HG02798 (cell line): ENCODE results near the gene ZDHHC11B.
"Not testable (repeated sequence)": the region's sequence is repeated elsewhere in the genome, so short reads cannot be mapped to it uniquely, and the experiment has no call there.

Experiments
- ATAC-seq: cut with Tn5 transposase; IDR thresholded peaks from one replicate; pipeline ENCODE4 v1.9.1; 2021; ENCODE audit warnings: mild to moderate bottlenecking; ENCODE audit not compliant: unreplicated experiment, poor library complexity

The ZDHHC11B gene

GRCh38 chr5:787224-787856 lies 2.8 kb upstream of the ZDHHC11B start:
- ATAC-seq = not testable (repeated sequence)

- ATAC-seq = peak; percentile 4
Observed at GRCh38 chr5:785181-785705, 714 bp upstream of the ZDHHC11B start.

GRCh38 chr5:783881-784427 lies 575 bp downstream of the ZDHHC11B start:
- not testable (repeated sequence) for ATAC-seq

GRCh38 chr5:783049-783802 lies 1.3 kb downstream of the ZDHHC11B start:
- ATAC-seq = not testable (repeated sequence)

- not testable (repeated sequence) for ATAC-seq
Observed at GRCh38 chr5:782356-782755, 2.2 kb downstream of the ZDHHC11B start.

GRCh38 chr5:780571-780970 lies 4.0 kb downstream of the ZDHHC11B start:
- not testable (repeated sequence) for ATAC-seq

GRCh38 chr5:778967-779366 lies 5.6 kb downstream of the ZDHHC11B start:
- ATAC-seq = not testable (repeated sequence)

GRCh38 chr5:778421-778820 lies 6.1 kb downstream of the ZDHHC11B start:
- not testable (repeated sequence) for ATAC-seq

- ATAC-seq = no peak
Observed at GRCh38 chr5:777756-778161, 6.8 kb downstream of the ZDHHC11B start.

- ATAC-seq = no peak
Observed at GRCh38 chr5:776862-777711, 7.4 kb downstream of the ZDHHC11B start.

- no peak for ATAC-seq
Observed at GRCh38 chr5:775961-776861, 8.3 kb downstream of the ZDHHC11B start.

GRCh38 chr5:775595-775960 lies 9.0 kb downstream of the ZDHHC11B start:
- not testable (repeated sequence) for ATAC-seq

GRCh38 chr5:774854-775505 lies 9.5 kb downstream of the ZDHHC11B start:
- ATAC-seq = not testable (repeated sequence)

- not testable (repeated sequence) for ATAC-seq
Observed at GRCh38 chr5:774304-774703, 10.2 kb downstream of the ZDHHC11B start.

GRCh38 chr5:773517-774264 lies 10.8 kb downstream of the ZDHHC11B start:
- no peak for ATAC-seq

- not testable (repeated sequence) for ATAC-seq
Observed at GRCh38 chr5:772931-773330, 11.6 kb downstream of the ZDHHC11B start.

- not testable (repeated sequence) for ATAC-seq
Observed at GRCh38 chr5:772547-772890, 12.0 kb downstream of the ZDHHC11B start.

- ATAC-seq = not testable (repeated sequence)
Observed at GRCh38 chr5:771841-772546, 12.5 kb downstream of the ZDHHC11B start.
